MG63 (cell line): Measurements from ENCODE around the gene JKAMP. TPM values are rescaled to one million over a fixed set of nuclear protein-coding genes. Genes with fewer than 3 reads are reported as not detected.

Experiments used
- DNase-seq: peaks from one replicate; pipeline ENCODE4 v3.0.0-alpha.2; 2020
- H3K27me3 ChIP-seq: fragments of 250-450 bp; sonication (Bioruptor Pico); 2 replicates; pipeline ENCODE4 v1.5.1; 2020; ENCODE audit warnings: mild to moderate bottlenecking, moderate library complexity
- H3K36me3 ChIP-seq: fragments of 250-450 bp; sonication (Bioruptor Pico); 2 replicates; pipeline ENCODE4 v1.5.1; 2020; ENCODE audit warnings: mild to moderate bottlenecking, moderate library complexity
- H3K4me3 ChIP-seq: fragments of 250-450 bp; sonication (Bioruptor Pico); 2 replicates; pipeline ENCODE4 v1.5.1; 2020; ENCODE audit warnings: mild to moderate bottlenecking, moderate library complexity
- H3K9me3 ChIP-seq: fragments of 250-450 bp; sonication (Bioruptor Pico); 2 replicates; pipeline ENCODE4 v1.5.1; 2020; ENCODE audit warnings: mild to moderate bottlenecking, moderate library complexity
- total RNA-seq: library from RNA; depleted of rRNA; stranded (reverse); fragments of >200 nt; shearing (Covaris generic); gene quantifications from 2 replicates; pipeline ENCODE4 v1.2.3, GENCODE V29; 2014; ENCODE audit warnings: low replicate concordance

JKAMP gene
- total RNA-seq, 1 experiment from 2014 or later, result 49.5 TPM

DNA sequence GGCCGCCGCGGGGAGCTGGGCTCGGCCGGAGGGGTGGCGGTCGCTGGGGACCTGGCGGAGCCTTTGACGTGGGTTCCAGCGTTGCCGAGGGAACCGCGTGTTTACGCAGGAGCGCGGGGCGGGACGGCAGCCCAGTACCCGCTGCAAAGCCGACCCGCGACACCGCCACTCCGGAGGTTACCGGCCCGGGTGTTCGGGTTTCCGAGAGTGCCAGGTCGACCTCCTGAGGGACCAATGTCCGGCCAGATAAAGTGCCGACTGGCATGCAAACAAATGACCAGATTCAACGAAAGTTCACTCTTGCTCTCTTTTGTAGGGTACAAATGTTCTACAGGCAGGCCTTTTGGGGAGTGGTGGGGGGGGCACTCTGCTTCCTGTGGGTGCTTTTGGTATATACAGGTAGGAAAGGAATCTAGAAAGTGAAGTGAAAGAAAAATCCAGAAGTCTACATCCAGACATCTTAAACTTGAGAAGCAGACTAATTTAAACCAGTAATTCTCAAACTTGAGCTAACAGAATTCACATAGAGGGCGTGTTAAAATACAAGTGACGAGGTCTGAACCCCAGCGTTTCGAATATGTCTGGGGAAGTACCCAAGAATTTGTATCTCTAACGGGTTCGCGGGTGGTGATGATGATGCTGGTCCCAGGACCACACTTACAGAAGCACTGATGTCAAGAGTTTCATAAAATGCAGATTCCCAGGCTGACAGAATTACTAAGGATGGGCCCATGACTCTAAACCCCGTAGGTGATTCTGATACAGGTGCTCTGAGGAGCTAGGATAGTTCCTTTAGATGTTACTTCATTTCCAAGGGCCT is 18.8 kb upstream of the JKAMP start, which contains the start of gene GPR135:
TSS of gene GPR135 (minus strand) at position 65 of the 820 bp plus-strand sequence. CDS start 154 bp downstream, outside the sequence.
- no peaks in the 10 kb centered on the region for H3K27me3 ChIP-seq
- no peak for DNase-seq
- no peak within 1 kb of the TSS for H3K4me3 ChIP-seq
- no peaks in the 10 kb centered on the region for H3K9me3 ChIP-seq
- peaks cover 20% of the 10 kb centered on the region for H3K36me3 ChIP-seq

DNA sequence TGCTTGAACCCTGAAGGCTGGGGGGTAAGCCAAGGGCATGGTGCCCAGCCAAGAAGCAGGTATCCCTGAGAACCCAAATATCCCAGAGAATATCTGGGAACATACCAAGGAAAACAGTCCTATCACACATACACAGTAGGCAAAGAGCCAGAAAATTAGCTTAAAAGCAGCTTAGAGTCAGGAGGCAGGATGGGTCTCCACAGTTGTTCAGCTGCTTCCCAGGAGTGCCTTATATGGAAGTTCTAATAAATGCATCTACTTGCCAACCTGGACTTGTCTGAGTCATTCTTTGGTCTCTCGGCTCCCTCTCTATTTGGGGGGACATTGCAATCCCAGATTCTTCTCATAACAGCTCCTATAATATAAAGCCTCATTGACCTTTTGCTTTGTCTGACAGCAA is 10.1 kb upstream of the JKAMP start:
- Histone ChIP-seq H3K4me3 (no peak overlapping the region), H3K9me3 (no peaks in the 10 kb centered on the region), H3K36me3 (peaks cover 41% of the 10 kb centered on the region), H3K27me3 (no peaks in the 10 kb centered on the region)
- DNase-seq, result no peak

GRCh38 chr14:59475709-59476108 is 8.6 kb upstream of the JKAMP start:
- Histone ChIP-seq H3K9me3 (no peaks in the 10 kb centered on the region), H3K36me3 (peaks cover 44% of the 10 kb centered on the region), H3K4me3 (no peak overlapping the region), H3K27me3 (no peaks in the 10 kb centered on the region)
- DNase-seq, result no peak

DNA sequence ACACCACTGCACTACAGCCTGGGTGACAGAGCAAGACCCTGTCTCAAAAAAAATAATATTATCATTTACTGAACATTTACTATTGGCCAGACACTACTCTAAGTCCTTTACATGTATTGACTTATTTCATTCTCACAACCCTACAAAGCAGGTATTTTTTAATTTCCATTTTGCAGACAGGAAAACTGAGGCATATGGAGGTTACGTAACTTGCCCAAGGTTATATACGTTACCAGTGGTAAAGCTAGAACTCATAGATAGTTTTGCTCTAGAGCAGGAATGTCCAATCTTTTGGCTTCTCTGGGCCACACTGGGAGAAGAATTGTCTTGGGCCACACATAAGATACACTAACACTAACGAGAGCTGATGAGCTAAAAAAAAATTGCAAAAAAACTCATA is 5.8 kb upstream of the JKAMP start:
- Histone ChIP-seq H3K9me3 (no peaks in the 10 kb centered on the region), H3K27me3 (no peaks in the 10 kb centered on the region), H3K4me3 (no peak overlapping the region), H3K36me3 (peaks cover 41% of the 10 kb centered on the region)
- no peak for DNase-seq

DNA sequence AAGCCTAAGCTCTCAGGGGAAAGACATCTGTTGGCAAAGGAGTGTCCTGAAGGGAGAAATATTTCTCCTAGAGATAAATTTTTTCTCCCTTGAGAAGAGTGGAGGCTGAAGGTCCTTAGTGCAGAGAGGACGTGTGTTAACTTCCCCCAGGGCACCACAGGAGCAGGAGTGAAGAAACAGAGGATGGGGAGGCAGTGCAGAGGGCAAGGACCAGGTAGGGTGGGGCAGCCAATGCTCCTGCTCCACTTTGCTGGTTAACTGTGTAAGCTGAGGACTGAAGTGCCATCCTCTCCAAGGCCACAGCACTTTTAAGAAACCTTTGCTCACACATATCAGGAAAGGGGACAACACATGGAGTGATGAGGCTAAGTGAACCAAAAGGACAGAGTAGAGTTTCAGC is 4.2 kb upstream of the JKAMP start:
- no peaks in the 10 kb centered on the region for H3K9me3 ChIP-seq
- H3K36me3 ChIP-seq, result peaks cover 33% of the 10 kb centered on the region
- H3K4me3 ChIP-seq, result no peak overlapping the region
- no peak for DNase-seq
- H3K27me3 ChIP-seq, result no peaks in the 10 kb centered on the region

GRCh38 chr14:59481407-59481806 is 2.9 kb upstream of the JKAMP start:
- Histone ChIP-seq H3K4me3 (no peak overlapping the region; the same call in 1 of the 2 replicates), H3K9me3 (no peaks in the 10 kb centered on the region), H3K36me3 (peaks cover 27% of the 10 kb centered on the region), H3K27me3 (no peaks in the 10 kb centered on the region)
- DNase-seq, result no peak

DNA sequence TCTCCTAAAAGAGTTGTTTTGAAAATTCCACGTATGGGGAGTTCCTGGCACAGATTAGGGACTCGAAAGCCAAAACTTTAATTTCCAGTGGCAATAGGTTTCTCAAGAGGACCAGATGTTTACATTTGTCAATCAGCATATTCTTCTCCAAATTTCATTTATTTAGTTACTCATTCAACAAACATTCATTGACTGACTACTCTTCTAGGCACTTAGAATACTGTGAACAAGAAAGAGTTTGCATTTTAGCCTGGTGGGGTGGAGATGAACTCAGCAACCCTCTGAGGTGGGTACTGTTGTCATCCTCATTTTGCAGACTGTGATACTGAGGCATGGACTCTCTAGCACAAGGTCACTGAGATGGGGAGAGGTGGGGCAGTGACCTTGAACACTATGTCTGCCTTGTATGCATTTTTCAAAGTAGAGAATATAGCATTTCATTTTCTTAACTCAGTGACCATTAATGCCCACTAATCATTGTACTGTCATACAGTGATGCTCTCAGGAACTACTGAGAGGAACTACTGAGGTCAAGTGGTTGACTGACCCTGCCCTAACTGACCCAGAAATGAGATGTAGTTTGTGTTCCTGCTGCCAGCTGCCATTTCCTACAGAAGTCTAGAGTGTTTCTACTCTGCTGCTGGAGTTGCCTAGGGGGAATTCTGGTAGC is 2.3 kb upstream of the JKAMP start:
- Histone ChIP-seq H3K36me3 (peaks cover 31% of the 10 kb centered on the region), H3K27me3 (no peaks in the 10 kb centered on the region), H3K9me3 (no peaks in the 10 kb centered on the region), H3K4me3 (peak overlapping the region; percentile 94)
- peak; percentile 18 for DNase-seq

DNA sequence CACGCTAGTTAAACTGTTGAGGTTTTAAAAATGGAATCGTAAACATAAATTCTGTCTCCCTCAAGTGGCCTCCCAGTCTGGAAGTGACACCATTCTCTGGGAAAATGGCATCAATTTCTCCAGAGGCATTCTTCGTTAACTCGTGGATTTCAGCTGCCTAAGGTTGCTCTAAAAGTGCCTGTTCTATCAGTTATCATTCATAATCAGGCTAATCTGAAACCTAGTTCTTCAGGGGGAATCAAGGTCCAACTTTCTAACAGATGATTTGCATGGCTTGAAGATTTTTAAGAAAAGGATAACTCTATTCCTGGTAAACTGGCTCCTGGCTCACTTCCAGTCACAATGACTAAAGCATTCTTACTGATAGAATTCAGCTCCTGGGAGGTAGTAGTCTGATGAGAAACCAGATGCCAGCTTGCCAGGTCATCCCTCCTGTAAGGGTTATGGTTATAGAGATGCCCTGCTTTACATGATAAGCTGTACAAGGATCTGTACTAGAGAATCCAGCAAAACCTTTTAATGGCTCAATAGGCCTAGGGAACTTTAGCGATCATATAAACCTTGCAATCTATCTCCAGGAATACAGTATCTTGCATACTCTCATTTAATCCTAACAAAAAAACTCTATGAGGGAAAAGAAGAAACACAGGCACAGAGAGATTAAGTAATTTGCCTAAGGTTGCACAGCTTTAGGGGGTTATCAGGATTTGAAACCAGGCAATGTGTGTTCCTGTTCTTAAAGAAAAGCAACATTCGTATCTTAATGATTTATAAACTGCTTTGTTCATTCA is 1.6 kb upstream of the JKAMP start:
- H3K27me3 ChIP-seq, result no peaks in the 10 kb centered on the region
- DNase-seq, result peak; percentile 80

DNA sequence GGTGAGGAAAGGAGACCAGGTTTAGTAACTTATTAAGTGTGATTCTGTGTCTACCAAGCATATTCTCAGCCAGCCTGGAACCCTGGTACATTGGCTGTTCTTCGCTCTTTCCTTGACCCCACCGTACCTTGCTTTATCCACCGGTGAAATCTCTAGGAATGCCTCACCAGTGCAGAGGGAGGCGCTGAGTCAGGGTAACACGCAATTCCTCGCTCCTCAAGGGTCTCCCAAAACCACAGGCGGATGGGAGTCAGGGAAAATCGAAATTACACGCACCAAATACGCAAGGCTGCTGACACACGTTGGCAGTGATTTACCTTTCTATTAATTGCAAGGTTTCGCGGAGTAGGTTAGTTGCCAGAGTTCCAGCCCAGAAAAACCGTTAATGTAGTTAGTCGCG is 954 bp upstream of the JKAMP start:
- H3K36me3 ChIP-seq, result peaks cover 35% of the 10 kb centered on the region
- H3K9me3 ChIP-seq, result no peaks in the 10 kb centered on the region
- no peaks in the 10 kb centered on the region for H3K27me3 ChIP-seq
- H3K4me3 ChIP-seq, result peak overlapping the region; percentile 94
- peak; percentile 24 for DNase-seq

More for the DNA sequence above, 1.6 kb upstream of the JKAMP start:
- H3K36me3 ChIP-seq, result peaks cover 32% of the 10 kb centered on the region
- no peaks in the 10 kb centered on the region for H3K9me3 ChIP-seq
- peak overlapping the region; percentile 94 for H3K4me3 ChIP-seq

- no peak for DNase-seq
- no peaks in the 10 kb centered on the region for H3K9me3 ChIP-seq
- no peaks in the 10 kb centered on the region for H3K27me3 ChIP-seq
- H3K36me3 ChIP-seq, result peaks cover 32% of the 10 kb centered on the region
- peak overlapping the region; percentile 94 for H3K4me3 ChIP-seq
Measured at GRCh38 chr14:59484639-59485175, 390 bp downstream of the JKAMP start.

- no peak for DNase-seq
- Histone ChIP-seq H3K36me3 (peaks cover 35% of the 10 kb centered on the region), H3K9me3 (no peaks in the 10 kb centered on the region), H3K4me3 (no peak overlapping the region), H3K27me3 (no peaks in the 10 kb centered on the region)
Measured at GRCh38 chr14:59490756-59491155, 6.4 kb downstream of the JKAMP start.

DNA sequence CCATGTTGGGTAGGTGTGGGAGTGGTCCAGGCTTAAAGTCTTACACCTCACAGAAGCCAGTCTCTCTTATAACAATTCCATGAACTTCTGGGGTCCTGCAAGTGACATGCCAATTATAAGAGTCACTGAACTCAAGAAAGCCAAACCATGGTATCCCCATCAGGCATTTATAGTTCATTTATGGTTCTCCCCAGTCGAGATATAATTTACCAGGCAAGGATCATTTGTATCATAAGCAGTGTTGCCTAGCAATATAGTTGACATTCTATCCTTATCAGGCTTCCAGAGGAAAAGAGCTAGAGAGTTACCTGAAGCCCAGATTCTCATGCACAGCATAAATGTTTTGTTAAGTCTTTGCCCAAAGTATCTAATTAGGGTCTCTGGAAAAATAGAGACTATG is 8.1 kb downstream of the JKAMP start:
- no peaks in the 10 kb centered on the region for H3K27me3 ChIP-seq
- H3K4me3 ChIP-seq, result no peak overlapping the region
- no peak for DNase-seq
- H3K9me3 ChIP-seq, result no peaks in the 10 kb centered on the region
- H3K36me3 ChIP-seq, result peaks cover 27% of the 10 kb centered on the region

GRCh38 chr14:59500732-59501131 is 16.4 kb downstream of the JKAMP start:
- H3K36me3 ChIP-seq, result peaks cover 9% of the 10 kb centered on the region
- H3K27me3 ChIP-seq, result no peaks in the 10 kb centered on the region
- H3K9me3 ChIP-seq, result no peaks in the 10 kb centered on the region
- no peak for DNase-seq
- H3K4me3 ChIP-seq, result no peak overlapping the region

DNA sequence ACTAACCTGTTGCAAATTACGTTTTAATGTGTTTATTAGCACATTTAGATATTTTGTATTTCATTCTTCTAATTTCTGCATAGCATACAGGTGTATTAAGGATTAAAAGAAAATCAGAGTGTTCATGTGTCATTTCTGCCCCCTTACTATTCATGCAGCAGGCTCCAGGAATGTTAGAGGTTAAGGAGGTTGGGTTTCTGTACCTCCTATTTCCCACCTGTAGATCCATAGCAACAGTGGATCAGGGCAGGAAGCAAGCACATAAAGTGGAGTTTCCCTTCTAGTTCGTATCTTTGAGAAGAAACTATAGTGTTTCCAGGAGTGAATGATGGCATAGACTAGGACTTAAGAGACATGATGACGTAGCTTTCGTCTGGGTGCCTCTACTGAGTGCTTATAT is 18.9 kb downstream of the JKAMP start:
- Histone ChIP-seq H3K4me3 (no peak overlapping the region), H3K36me3 (peaks cover 5% of the 10 kb centered on the region), H3K9me3 (no peaks in the 10 kb centered on the region)

GRCh38 chr14:59507063-59507751 is 22.9 kb downstream of the JKAMP start:
- Histone ChIP-seq H3K36me3 (no peaks in the 10 kb centered on the region; the same call in 1 of the 2 replicates), H3K4me3 (no peak overlapping the region), H3K27me3 (no peaks in the 10 kb centered on the region), H3K9me3 (no peaks in the 10 kb centered on the region)
- DNase-seq, result peak; percentile 17

More for the DNA sequence above, 18.9 kb downstream of the JKAMP start:
- no peaks in the 10 kb centered on the region for H3K27me3 ChIP-seq
- no peak for DNase-seq

- DNase-seq, result no peak
- no peak overlapping the region for H3K4me3 ChIP-seq
- H3K27me3 ChIP-seq, result no peaks in the 10 kb centered on the region
- no peaks in the 10 kb centered on the region for H3K9me3 ChIP-seq
- no peaks in the 10 kb centered on the region; the same call in 1 of the 2 replicates for H3K36me3 ChIP-seq
Measured at GRCh38 chr14:59507752-59508103, 23.4 kb downstream of the JKAMP start.
